Spleen (tissue), 11 donors: ENCODE data around the gene CCDC194. TPM values are rescaled to one million over a fixed set of nuclear protein-coding genes. Genes with fewer than 3 reads are reported as not detected.
A peak's percentile ranks its signal among the peaks of the same experiment; 100 is the strongest.

ENCODE experiments used
- DNase-seq: peaks from one replicate; pipeline ENCODE4 v3.0.0-alpha.2; 2020
- H3K27ac ChIP-seq, 8 donors: fragments of 200-600 bp; sonication (generic) in 7 of 8; 1 replicate in 4 of 8; 2 replicates in 4 of 8; pipeline versions ENCODE4 v1.5.0 to v1.8.0; 2016 to 2021; ENCODE audit warnings: inconsistent platforms in 4 of 8, mild to moderate bottlenecking in 4 of 8, moderate library complexity in 1 of 8
- H3K27me3 ChIP-seq, 7 donors: fragments of 200-600 bp; sonication (generic) in 6 of 7; replicated peaks in 1 of 7; 1 replicate in 4 of 7; 2 replicates in 3 of 7; pipeline versions ENCODE4 v1.5.0 to v1.8.0; 2016 to 2021; ENCODE audit warnings: inconsistent platforms in 3 of 7, mild to moderate bottlenecking in 1 of 7
- H3K36me3 ChIP-seq, 6 donors: fragments of 200-600 bp; sonication (generic) in 5 of 6; 1 replicate in 4 of 6; 2 replicates in 2 of 6; pipeline versions ENCODE4 v1.5.0 to v1.8.0; 2016 to 2021; ENCODE audit warnings: inconsistent platforms in 2 of 6
- H3K4me1 ChIP-seq, 6 donors: fragments of 200-600 bp; sonication (generic) in 5 of 6; 1 replicate in 3 of 6; 2 replicates in 3 of 6; pipeline versions ENCODE4 v1.5.0 to v1.8.0; 2016 to 2021; ENCODE audit warnings: inconsistent platforms in 3 of 6
- H3K4me3 ChIP-seq, 8 donors: fragments of 200-600 bp; sonication (generic) in 7 of 8; 1 replicate in 4 of 8; 2 replicates in 4 of 8; pipeline versions ENCODE4 v1.5.0 to v1.8.0; 2016 to 2021; ENCODE audit warnings: inconsistent platforms in 4 of 8, mild to moderate bottlenecking in 4 of 8, moderate library complexity in 2 of 8
- H3K9me3 ChIP-seq, 8 donors: fragments of 200-600 bp; sonication (generic) in 7 of 8; 1 replicate in 4 of 8; 2 replicates in 4 of 8; pipeline versions ENCODE4 v1.5.0 to v1.8.0; 2016 to 2021; ENCODE audit warnings: inconsistent platforms in 4 of 8
- POLR2A ChIP-seq, 3 donors: fragments of 450-650 bp; IDR thresholded peaks; one replicate each; pipeline ENCODE4 v1.5.1; 2017; ENCODE audit warnings: antibody characterized with exemption in 3 of 3, mild to moderate bottlenecking in 1 of 3
- POLR2AphosphoS5 ChIP-seq, 3 donors: sonication (generic); formaldehyde crosslinking; IDR thresholded peaks; one replicate each; pipeline ENCODE4 v1.5.1; 2017; ENCODE audit warnings: antibody characterized with exemption in 3 of 3
- WGBS, 5 donors: extraction: QIAGEN DNeasy Blood & Tissue Kit in 3 of 5; methylation state at CpG; one replicate each; pipeline versions ENCODE4 v1.1.5 to v1.1.7; 2013 to 2018; 5-methylcytosine and 5-hydroxymethylcytosine counted together
- intact Hi-C: fragments of 100-400 bp; cut with DNase I; formaldehyde crosslinking; loops from one replicate; pipeline ENCODE4 v1.15.0; 2023; ENCODE audit warnings: low total_unique reads
- polyA plus RNA-seq, 3 donors: library from polyadenylated mRNA; stranded (reverse); fragments of 200-250 nt; gene quantifications; one replicate each; pipeline ENCODE4 v1.2.1, GENCODE V29; 2013
- total RNA-seq, 7 donors: library from RNA; depleted of rRNA in 3 of 7; stranded (reverse); fragments of >200 nt in 3 of 7; fragmentation: NEBNext Ultra II Directional in 4 of 7; extraction: Animal tissue kit (Norgen Biotek cat#: 25700) in 4 of 7; gene quantifications; one replicate each; pipeline versions ENCODE4 v1.1.0 to v1.2.1, GENCODE V29; 2016 to 2021
- TF ChIP-seq, protein P1 (sequence below), 11 experiments: fragments of 200-600 bp in 7 of 11; fragments of 450-650 bp in 4 of 11; sonication (generic) in 4 of 11; IDR thresholded peaks in 8 of 11; conservative IDR thresholded peaks in 3 of 11; 1 replicate in 7 of 11; 2 replicates in 4 of 11; pipeline versions ENCODE4 v1.4.0 to v1.8.0; 2016 to 2021; ENCODE audit warnings: antibody characterized with exemption in 11 of 11, inconsistent platforms in 4 of 11, mild to moderate bottlenecking in 1 of 11
- donor health status: healthy with polysubstance abuse.
- donor health status: DM: no; HTN: no; CAD: no; lungs with moderate emphysema.
- donor health status: DM: no; HTN: no; CAD: no.
- donor health status: Bipolar disorder and iron deficiency.
- donor health status: healthy.
- donor health status: DM: no; HTN: no; CAD: no.
- donor health status: DM: yes; HTN: yes; CAD: no.

CCDC194 gene
- total and polyA plus RNA-seq, 10 donors = 0.13 to 2.2 (median 1.4) TPM; not detected in 1

- Histone ChIP-seq H3K4me3 (no peak overlapping the region), H3K9me3 (no peaks in the 10 kb centered on the region), H3K27ac (peak overlapping the region in 4 of 8 donors; percentile 5 to 71 (median 59)), H3K4me1 (peaks cover 0 to 47% (median 17%) of the 10 kb centered on the region in 6 donors), H3K27me3 (peaks cover 0 to 3% (median 0%) of the 10 kb centered on the region in 7 donors), H3K36me3 (peaks cover 0 to 53% (median under 1%) of the 10 kb centered on the region in 6 donors)
- 81 to 87% (median 83%) methylated on average over 5 to 6 of the region's 6 CpGs for WGBS, 5 donors
- intact Hi-C loops = no loop called here
- no peak for DNase-seq
- TF ChIP-seq, protein P1, sequence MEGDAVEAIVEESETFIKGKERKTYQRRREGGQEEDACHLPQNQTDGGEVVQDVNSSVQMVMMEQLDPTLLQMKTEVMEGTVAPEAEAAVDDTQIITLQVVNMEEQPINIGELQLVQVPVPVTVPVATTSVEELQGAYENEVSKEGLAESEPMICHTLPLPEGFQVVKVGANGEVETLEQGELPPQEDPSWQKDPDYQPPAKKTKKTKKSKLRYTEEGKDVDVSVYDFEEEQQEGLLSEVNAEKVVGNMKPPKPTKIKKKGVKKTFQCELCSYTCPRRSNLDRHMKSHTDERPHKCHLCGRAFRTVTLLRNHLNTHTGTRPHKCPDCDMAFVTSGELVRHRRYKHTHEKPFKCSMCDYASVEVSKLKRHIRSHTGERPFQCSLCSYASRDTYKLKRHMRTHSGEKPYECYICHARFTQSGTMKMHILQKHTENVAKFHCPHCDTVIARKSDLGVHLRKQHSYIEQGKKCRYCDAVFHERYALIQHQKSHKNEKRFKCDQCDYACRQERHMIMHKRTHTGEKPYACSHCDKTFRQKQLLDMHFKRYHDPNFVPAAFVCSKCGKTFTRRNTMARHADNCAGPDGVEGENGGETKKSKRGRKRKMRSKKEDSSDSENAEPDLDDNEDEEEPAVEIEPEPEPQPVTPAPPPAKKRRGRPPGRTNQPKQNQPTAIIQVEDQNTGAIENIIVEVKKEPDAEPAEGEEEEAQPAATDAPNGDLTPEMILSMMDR (IDR thresholded peaks at IDR 0.05 in 8 of 11, conservative IDR thresholded peaks at IDR 0.05 in 3 of 11) = no peak
- no peak for TF ChIP-seq POLR2AphosphoS5 (IDR thresholded peaks at IDR 0.05)
- no peak for TF ChIP-seq POLR2A (IDR thresholded peaks at IDR 0.05)
Measured at GRCh38 chr19:17359905-17360800, 33.8 kb downstream of the CCDC194 start.

DNA sequence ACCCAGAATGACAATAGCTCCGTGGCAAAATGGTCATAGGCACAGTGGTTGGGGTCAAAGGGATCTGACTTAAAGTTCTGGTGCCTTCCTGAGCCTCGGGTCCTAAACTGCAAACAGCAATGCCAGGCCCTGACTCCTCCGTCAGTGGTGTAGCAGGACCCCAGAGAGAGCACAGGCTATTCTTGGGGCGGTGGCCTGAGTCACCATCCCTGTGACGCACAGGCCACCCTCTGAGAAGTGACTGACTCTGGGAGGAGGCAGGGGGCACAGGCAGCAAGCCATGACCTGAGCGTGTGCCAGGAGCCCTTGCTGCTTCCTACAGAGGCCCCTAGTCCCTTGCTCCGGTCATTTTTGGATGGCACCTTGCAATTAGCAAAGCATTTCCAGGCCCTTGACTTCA is 35.6 kb downstream of the CCDC194 start:
- peak; percentile 61 to 79 (median 61) for TF ChIP-seq POLR2AphosphoS5 (IDR thresholded peaks at IDR 0.05)
- TF ChIP-seq, protein P1 (IDR thresholded peaks at IDR 0.05 in 8 of 11, conservative IDR thresholded peaks at IDR 0.05 in 3 of 11) = no peak
- WGBS, 5 donors = 64 to 78% (median 70%) methylated on average over 7 of the region's 7 CpGs
- peak; percentile 78 for DNase-seq
- peaks cover 0 to 44% (median 0%) of the 10 kb centered on the region in 6 donors for H3K36me3 ChIP-seq
- no peaks in the 10 kb centered on the region for H3K9me3 ChIP-seq
- peak overlapping the region in 6 of 8 donors; percentile 33 to 71 (median 54) for H3K27ac ChIP-seq
- H3K4me3 ChIP-seq = no peak overlapping the region
- no peaks in the 10 kb centered on the region for H3K27me3 ChIP-seq
- peaks cover 3 to 45% (median 21%) of the 10 kb centered on the region in 6 donors for H3K4me1 ChIP-seq
- intact Hi-C loops = no loop called here

DNA sequence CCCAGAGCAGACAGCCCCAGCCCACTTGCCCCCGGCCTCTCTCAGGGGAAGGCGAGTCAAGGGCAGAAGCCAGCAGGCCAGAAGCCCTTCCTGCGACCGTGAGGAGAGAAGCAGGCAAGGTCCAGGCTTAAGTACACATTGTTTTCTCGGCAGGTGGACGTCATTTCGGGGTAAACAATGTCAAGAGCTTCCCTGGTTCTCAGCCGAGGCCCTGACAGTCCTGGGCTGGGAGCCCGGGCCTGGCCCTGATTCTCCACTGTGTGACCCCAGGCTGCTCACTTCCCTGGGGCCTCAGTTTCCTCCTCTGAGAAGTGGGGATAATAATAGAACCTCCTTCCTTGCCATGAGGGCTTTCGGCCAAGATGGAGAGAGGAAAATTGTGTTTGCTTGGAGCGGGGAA is 36.3 kb downstream of the CCDC194 start:
- Histone ChIP-seq H3K36me3 (peaks cover 0 to 44% (median 0%) of the 10 kb centered on the region in 6 donors), H3K4me3 (no peak overlapping the region), H3K27ac (peak overlapping the region in 5 of 8 donors; percentile 33 to 71 (median 55)), H3K27me3 (peaks cover 0 to 7% (median 0%) of the 10 kb centered on the region in 7 donors), H3K9me3 (no peaks in the 10 kb centered on the region), H3K4me1 (peaks cover 3 to 52% (median 27%) of the 10 kb centered on the region in 6 donors)
- no peak for TF ChIP-seq POLR2A (IDR thresholded peaks at IDR 0.05)
- TF ChIP-seq POLR2AphosphoS5 (IDR thresholded peaks at IDR 0.05) = peak; percentile 56 to 82 (median 78)
- intact Hi-C loops = no loop called here
- peak; percentile 76 for DNase-seq
- 56 to 84% (median 72%) methylated on average over 11 of the region's 11 CpGs for WGBS, 5 donors

DNA sequence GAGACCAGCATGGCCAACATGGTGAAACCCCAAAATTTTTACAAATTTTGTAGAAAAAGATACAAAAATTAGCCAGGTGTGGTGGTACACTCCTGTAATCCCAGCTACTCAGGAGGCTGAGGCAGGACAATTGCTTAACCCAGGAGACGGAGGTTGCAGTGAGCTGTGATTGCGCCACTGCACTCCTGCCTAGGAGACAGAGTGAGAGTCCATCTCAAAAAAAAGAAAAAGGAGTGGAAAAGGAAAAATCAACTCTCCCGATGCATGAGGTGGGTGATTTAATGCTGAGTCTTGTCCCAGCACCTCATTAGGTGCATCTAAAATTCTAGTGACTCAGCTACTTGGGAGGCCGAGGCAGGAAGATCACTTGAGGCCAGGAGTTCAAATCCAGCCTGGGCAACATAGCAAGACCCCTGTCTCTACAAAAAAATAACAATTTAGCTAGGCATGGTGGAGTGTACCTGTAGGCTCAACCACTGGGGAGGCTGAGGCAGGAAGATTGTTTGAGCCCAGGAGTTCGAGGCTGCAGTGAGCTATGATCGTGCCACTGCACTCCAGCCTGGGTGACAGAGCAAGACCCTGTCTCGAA is 36.8 kb downstream of the CCDC194 start:
- intact Hi-C loops = no loop called here
- H3K9me3 ChIP-seq = no peaks in the 10 kb centered on the region
- 75 to 84% (median 76%) methylated on average over 7 of the region's 7 CpGs for WGBS, 5 donors
- DNase-seq = no peak
- peaks cover 0 to 49% (median 0%) of the 10 kb centered on the region in 6 donors for H3K36me3 ChIP-seq
- H3K27me3 ChIP-seq = peaks cover 0 to 9% (median 0%) of the 10 kb centered on the region in 7 donors
- no peak overlapping the region for H3K4me3 ChIP-seq
- H3K27ac ChIP-seq = peak overlapping the region in 5 of 8 donors; percentile 33 to 71 (median 55)
- TF ChIP-seq, protein P1 (IDR thresholded peaks at IDR 0.05 in 8 of 11, conservative IDR thresholded peaks at IDR 0.05 in 3 of 11) = no peak
- TF ChIP-seq POLR2A (IDR thresholded peaks at IDR 0.05) (no peak), POLR2AphosphoS5 (IDR thresholded peaks at IDR 0.05) (no peak)
- H3K4me1 ChIP-seq = peaks cover 3 to 57% (median 31%) of the 10 kb centered on the region in 6 donors
